GM12878 (cell line): ENCODE measurements around the gene ANKRD33B. TPM values are rescaled to one million over a fixed set of nuclear protein-coding genes. Genes with fewer than 3 reads are reported as not detected.
A peak's percentile ranks its signal among the peaks of the same experiment; 100 is the strongest.

Experiments used
- ATAC-seq: fragments of 200-7000 bp; cut with Tn5 transposase; 3 replicates; pipeline ENCODE4 v1.9.1; 2020; ENCODE audit warnings: mild to moderate bottlenecking, moderate library complexity
- BruUV-seq: library from RNA; stranded (reverse); fragments of 400-500 nt; replicated peaks from 2 replicates; lab custom pipeline; 2021; lab: Mats Ljungman, UMichigan
- CTCF ChIA-PET: fragments of 300-600 bp; sonication (Branson Sonifier 250); formaldehyde crosslinking; extraction: SDS; loops from one replicate; lab custom pipeline; 2021; ENCODE audit warnings: inconsistent platforms; lab: Yijun Ruan, JAX
- POLR2A ChIA-PET: fragments of 350-600 bp; formaldehyde crosslinking; extraction: SDS; loops from one replicate; lab custom pipeline; 2021; ENCODE audit warnings: inconsistent platforms; lab: Charles Lee
- RAD21 ChIA-PET: fragments of 300-600 bp; sonication (Branson Sonifier 250); formaldehyde crosslinking; loops from one replicate; lab custom pipeline; 2023; ENCODE audit warnings: antibody characterized with exemption; ENCODE audit not compliant: unreplicated experiment; lab: Charles Lee
- SMC1A ChIA-PET: fragments of 300-600 bp; sonication (Branson Sonifier 250); formaldehyde crosslinking; loops from one replicate; lab custom pipeline; 2023; ENCODE audit not compliant: unreplicated experiment, uncharacterized antibody; lab: Charles Lee
- DNase-seq: peaks from one replicate; pipeline ENCODE4 v3.0.0-alpha.2; 2011; ENCODE audit warnings: low read depth, low spot score
- FAIRE-seq: peaks from 3 replicates; lab custom pipeline; 2011; peaks lifted over from hg19 to GRCh38; lab: Jason Lieb, UNC
- H2AFZ ChIP-seq: 2 replicates; pipeline ENCODE4 v1.6.0; 2011; ENCODE audit warnings: low read depth, low read length, control low read depth; ENCODE audit not compliant: control insufficient read depth
- H3K27ac ChIP-seq: 2 replicates; pipeline ENCODE4 v1.5.1; 2011; ENCODE audit warnings: control low read depth; ENCODE audit not compliant: control insufficient read depth, insufficient read depth
- H3K27me3 ChIP-seq, 2 experiments: replicated peaks in 1 of 2; 2 replicates each; pipeline versions ENCODE4 v1.6.0 to v1.6.1; 2011; ENCODE audit warnings: low read length in 1 of 2; ENCODE audit not compliant: control insufficient read depth in 2 of 2, insufficient read depth in 2 of 2
- H3K36me3 ChIP-seq, 2 experiments: 2 replicates each; pipeline ENCODE4 v1.5.1; 2011; ENCODE audit warnings: low read length in 1 of 2; ENCODE audit not compliant: control insufficient read depth in 2 of 2, insufficient read depth in 2 of 2
- H3K4me1 ChIP-seq: 2 replicates; pipeline ENCODE4 v1.6.1; 2011; ENCODE audit warnings: mild to moderate bottlenecking, low read length, moderate library complexity, mixed read lengths; ENCODE audit not compliant: control insufficient read depth, insufficient read depth
- H3K4me2 ChIP-seq: 2 replicates; pipeline ENCODE4 v1.6.0; 2011; ENCODE audit warnings: control low read depth; ENCODE audit not compliant: control insufficient read depth, insufficient read depth
- H3K4me3 ChIP-seq: fragments of 200-600 bp; sonication (generic); 2 replicates; pipeline ENCODE4 v1.5.1; 2016
- H3K79me2 ChIP-seq: 2 replicates; pipeline ENCODE4 v1.6.0; 2011; ENCODE audit warnings: low read length; ENCODE audit not compliant: control insufficient read depth, insufficient read depth
- H3K9ac ChIP-seq: 2 replicates; pipeline ENCODE4 v1.8.0; 2011; ENCODE audit warnings: low read length, control low read depth, mixed read lengths; ENCODE audit not compliant: control insufficient read depth, insufficient read depth
- H3K9me3 ChIP-seq: replicated peaks from 3 replicates; pipeline ENCODE4 v1.5.1; 2011; ENCODE audit warnings: mild to moderate bottlenecking, low read length; ENCODE audit not compliant: control insufficient read depth, insufficient read depth
- H4K20me1 ChIP-seq: 2 replicates; pipeline ENCODE4 v1.6.0; 2011; ENCODE audit not compliant: control insufficient read depth, insufficient read depth
- BCL11A ChIP-seq: IDR thresholded peaks from 2 replicates; pipeline ENCODE4 v1.6.1; 2011; ENCODE audit warnings: low read depth, low read length
- BHLHE40 ChIP-seq, 2 experiments: fragments of 450-650 bp in 1 of 2; IDR thresholded peaks; 2 replicates each; pipeline ENCODE4 v1.6.1; 2011 to 2017; ENCODE audit warnings: low read depth in 2 of 2, borderline replicate concordance in 1 of 2, improper control_type of control experiment in 1 of 2, low read length in 1 of 2, mild to moderate bottlenecking in 1 of 2
- BMI1 ChIP-seq: fragments of 450-650 bp; IDR thresholded peaks from 2 replicates; pipeline ENCODE4 v1.6.1; 2016; ENCODE audit warnings: mild to moderate bottlenecking, moderate library complexity, borderline replicate concordance
- CREM ChIP-seq: IDR thresholded peaks from 2 replicates; pipeline ENCODE4 v1.6.1; 2014; ENCODE audit warnings: antibody characterized with exemption, low read depth
- EGR1 ChIP-seq, 2 experiments: IDR thresholded peaks; 1 replicate in 1 of 2; 2 replicates in 1 of 2; pipeline ENCODE4 v1.6.1; 2011 to 2012; ENCODE audit warnings: low read depth in 2 of 2, low read length in 2 of 2, borderline replicate concordance in 1 of 2, mild to moderate bottlenecking in 1 of 2, moderate library complexity in 1 of 2
- GABPA ChIP-seq: IDR thresholded peaks from 2 replicates; pipeline ENCODE4 v1.6.1; 2014; ENCODE audit warnings: antibody characterized with exemption, low read depth, mild to moderate bottlenecking, inconsistent platforms
- IKZF2 ChIP-seq, 2 experiments: fragments of 450-650 bp; IDR thresholded peaks; 2 replicates each; pipeline ENCODE4 v1.6.1; 2017; ENCODE audit warnings: mild to moderate bottlenecking in 2 of 2, moderate library complexity in 2 of 2
- PKNOX1 ChIP-seq: fragments of 450-650 bp; IDR thresholded peaks from 2 replicates; pipeline ENCODE4 v1.6.1; 2016; ENCODE audit warnings: mild to moderate bottlenecking
- RUNX3 ChIP-seq: IDR thresholded peaks from 2 replicates; pipeline ENCODE4 v1.6.1; 2012; ENCODE audit warnings: low read length, inconsistent platforms
- SMARCA5 ChIP-seq: fragments of 450-650 bp; IDR thresholded peaks from 2 replicates; pipeline ENCODE4 v1.6.1; 2017; ENCODE audit warnings: mild to moderate bottlenecking
- TAF1 ChIP-seq: IDR thresholded peaks from 2 replicates; pipeline ENCODE4 v1.6.1; 2011; ENCODE audit warnings: mild to moderate bottlenecking, low read depth, low read length, borderline replicate concordance
- TCF12 ChIP-seq: IDR thresholded peaks from 2 replicates; pipeline ENCODE4 v1.6.1; 2011; ENCODE audit warnings: low read depth, mild to moderate bottlenecking, low read length
- TCF3 ChIP-seq: IDR thresholded peaks from 2 replicates; pipeline ENCODE4 v1.6.1; 2012; ENCODE audit warnings: low read depth, mild to moderate bottlenecking, low read length, borderline replicate concordance; ENCODE audit not compliant: insufficient read depth
- ZNF24 ChIP-seq: fragments of 450-650 bp; IDR thresholded peaks from 2 replicates; pipeline ENCODE4 v1.6.1; 2017; ENCODE audit warnings: antibody characterized with exemption, mild to moderate bottlenecking
- ZNF384 ChIP-seq: IDR thresholded peaks from 2 replicates; pipeline ENCODE4 v1.6.1; 2012; ENCODE audit warnings: low read depth, mild to moderate bottlenecking, low read length, improper control_type of control experiment, borderline replicate concordance
- WGBS: methylation state at CpG from one replicate; pipeline ENCODE4 v1.1.6; 2016; ENCODE audit warnings: low lambda C conversion rate; ENCODE audit not compliant: insufficient replicate concordance, insufficient coverage; ENCODE audit errors: missing lambda C conversion rate; 5-methylcytosine and 5-hydroxymethylcytosine counted together
- in situ Hi-C: fragments of 300-500 bp; cut with MboI; formaldehyde crosslinking; loops from 9 replicates; pipeline ENCODE4 v1.14.3; 2018; ENCODE audit warnings: mixed read lengths
- intact Hi-C: fragments of 100-400 bp; cut with micrococcal nuclease; formaldehyde crosslinking; loops from one replicate; pipeline ENCODE4 v1.14.2; 2022; ENCODE audit not compliant: unreplicated experiment
- polyA plus RNA-seq, 11 experiments: library from polyadenylated mRNA; depleted of rRNA in 4 of 11; unstranded in 6 of 11; stranded (reverse) in 5 of 11; fragments of >200 nt; fragmentation: Nextera tagmentation in 4 of 11; fragmentation: Illumina TruSeq in 1 of 11; extraction: Ambion mirVana in 4 of 11; extraction: Trizol in 1 of 11; gene quantifications; 1 replicate in 1 of 11; 2 replicates in 10 of 11; pipeline versions ENCODE4 v1.2.1 to v1.2.3, GENCODE V29; 2011 to 2016; ENCODE audit warnings: inconsistent platforms in 2 of 11, missing spikeins in 2 of 11, low read depth in 1 of 11
- total RNA-seq, 4 experiments: library from RNA; depleted of rRNA in 3 of 4; stranded (reverse); fragments of >200 nt in 3 of 4; fragmentation: Illumina TruSeq in 1 of 4; extraction: Trizol in 1 of 4; gene quantifications; 2 replicates each; pipeline versions ENCODE4 v1.2.1 to v1.2.3, GENCODE V29; 2013 to 2021

Gene ANKRD33B
- total and polyA plus RNA-seq, 10 of the 15 experiments (the other 5 are each of a cell fraction or from before 2014, with no cell fraction given): 4.9 to 61.6 (median 15.6) TPM

DNA sequence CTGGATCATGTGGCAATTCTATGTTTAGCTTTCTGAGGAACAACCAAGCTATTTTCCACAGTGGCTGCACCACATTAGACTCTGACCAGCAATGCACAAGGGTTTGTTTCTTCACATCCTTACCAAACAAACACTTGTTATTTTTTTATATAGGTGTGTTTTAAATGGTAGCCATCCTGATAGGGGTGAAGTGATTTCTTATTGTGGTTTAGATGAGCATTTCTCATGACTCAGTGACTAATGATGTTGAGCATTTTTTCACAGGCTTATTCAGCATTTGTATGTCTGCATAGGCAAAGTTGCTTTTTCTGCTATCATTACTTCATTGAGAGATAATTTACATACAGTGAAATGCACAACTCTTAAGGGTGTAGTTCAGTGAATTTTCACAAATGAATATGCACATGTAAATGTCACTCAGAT, 36.0 kb downstream of the ANKRD33B start:
- ATAC-seq (no peak), FAIRE-seq (no peak), DNase-seq (no peak)
- intact Hi-C loops: no loop called here
- Histone ChIP-seq H3K27ac (peak overlapping the region; percentile 84), H4K20me1 (no peaks in the 10 kb centered on the region), H3K4me3 (no peak overlapping the region), H3K36me3 (peaks cover 4 to 13% of the 10 kb centered on the region in 2 experiments; a peak in 3 of 4 replicates), H3K27me3 (no peaks in the 10 kb centered on the region), H3K9me3 (no peaks in the 10 kb centered on the region; the same call in 1 of the 3 replicates), H3K4me2 (peak overlapping the region; percentile 78), H2AFZ (no peak overlapping the region), H3K4me1 (peaks cover 73% of the 10 kb centered on the region), H3K79me2 (peaks cover 85% of the 10 kb centered on the region), H3K9ac (no peak overlapping the region)
- ChIA-PET POLR2A (interaction anchor here (1.6 kb wide), 1 partner anchor 9 kb away, joined by 4 read pairs; no protein-coding TSS in a partner anchor), CTCF (interaction anchor here (1.3 kb wide), 1 partner anchor 19 kb away, joined by 4 read pairs; no protein-coding TSS in a partner anchor), SMC1A (no interaction called here), RAD21 (no interaction called here)
- TF ChIP-seq TCF12 (no peak), BMI1 (no peak), ZNF24 (peak; percentile 83; the same call in 1 of the 2 replicates)
- no TSS peak for BruUV-seq
- in situ Hi-C loops: no loop called here

- H3K4me2 ChIP-seq: peak overlapping the region; percentile 78
- no peak for DNase-seq
- CTCF ChIA-PET: interaction anchor here (0.6 to 1.3 kb wide), 3 partner anchors 20 to 30 kb away, joined by 3 to 6 read pairs (median 4); no protein-coding TSS in a partner anchor
- peak; percentile 79 for ATAC-seq
- H3K9ac ChIP-seq: no peak overlapping the region
- H3K36me3 ChIP-seq: peaks cover 7 to 13% of the 10 kb centered on the region in 2 experiments; a peak in 3 of 4 replicates
- SMC1A ChIA-PET: interaction anchor here (1.0 to 1.2 kb wide), 4 partner anchors 10 to 146 kb away, joined by 3 read pairs; no protein-coding TSS in a partner anchor
- BruUV-seq: TSS peak; percentile 11
- FAIRE-seq: peak; percentile 86
- peaks cover 73% of the 10 kb centered on the region for H3K4me1 ChIP-seq
- RAD21 ChIA-PET: no interaction called here
- 8% methylated on average over 5 of the region's 5 CpGs for WGBS
- H3K9me3 ChIP-seq: no peaks in the 10 kb centered on the region; the same call in 1 of the 3 replicates
- peak overlapping the region; percentile 84 for H3K27ac ChIP-seq
- in situ Hi-C loops (no loop called here), intact Hi-C loops (no loop called here)
- peaks cover 83% of the 10 kb centered on the region for H3K79me2 ChIP-seq
- peak overlapping the region; percentile 39; the same call in 1 of the 2 replicates for H3K4me3 ChIP-seq
- POLR2A ChIA-PET: interaction anchor here (0.6 to 1.6 kb wide), 5 partner anchors 8 to 181 kb away, joined by 3 to 5 read pairs (median 4); no protein-coding TSS in a partner anchor
- H2AFZ ChIP-seq: no peak overlapping the region
- H4K20me1 ChIP-seq: no peaks in the 10 kb centered on the region
- H3K27me3 ChIP-seq: no peaks in the 10 kb centered on the region
- TF ChIP-seq TAF1: no peak
- TF ChIP-seq RUNX3: peak; percentile 77
- TF ChIP-seq BCL11A: peak; percentile 50; the same call in 1 of the 2 replicates
- peak in 1 of 2 experiments; percentile 47; a peak in 1 of 4 replicates for TF ChIP-seq IKZF2 (IDR thresholded peaks at IDR 0.05)
- TF ChIP-seq ZNF384: peak; percentile 9; the same call in 1 of the 2 replicates
- TF ChIP-seq GABPA: 0 out of 2 replicates have a peak, but pooled peaks have one; percentile 52
- TF ChIP-seq TCF12: peak; percentile 93
- no peak for TF ChIP-seq EGR1 (IDR thresholded peaks at IDR 0.05; ENCODE audit: borderline replicate concordance in 1 of 2, low read depth in 2 of 2, low read length in 2 of 2)
- TF ChIP-seq CREM: peak; percentile 62; the same call in 1 of the 2 replicates
- peak; percentile 93 for TF ChIP-seq TCF3
- 0 out of 2 replicates have a peak, but pooled peaks have one; percentile 51 for TF ChIP-seq SMARCA5
- no peak for TF ChIP-seq BHLHE40 (IDR thresholded peaks at IDR 0.05; ENCODE audit: borderline replicate concordance in 1 of 2, low read depth in 2 of 2, low read length in 1 of 2)
- peak; percentile 76 for TF ChIP-seq PKNOX1
These were observed 36.9 kb downstream of the ANKRD33B start for GRCh38 chr5:10600626-10601245.
